Neural progenitor cell (in vitro differentiated cells): ENCODE measurements around the gene MAST2. TPM values are rescaled to one million over a fixed set of nuclear protein-coding genes. Genes with fewer than 3 reads are reported as not detected.
"Not testable (repeated sequence)": the region's sequence is repeated elsewhere in the genome, so short reads cannot be mapped to it uniquely, and the experiment has no call there.

Source experiments
- DNase-seq: peaks from one replicate; pipeline ENCODE4 v3.0.0-alpha.2; 2016; ENCODE audit warnings: low spot score
- H2AFZ ChIP-seq: fragments of 200-600 bp; sonication (generic); replicated peaks from 2 replicates; pipeline ENCODE4 v1.6.1; 2016; ENCODE audit warnings: antibody characterized with exemption
- H3F3A ChIP-seq: fragments of 200-600 bp; sonication (generic); 2 replicates; pipeline ENCODE4 v1.6.1; 2016; ENCODE audit warnings: antibody characterized with exemption, low read depth
- H3K27ac ChIP-seq: fragments of 200-600 bp; sonication (generic); 2 replicates; pipeline ENCODE4 v1.5.1; 2016; ENCODE audit warnings: mild to moderate bottlenecking
- H3K27me3 ChIP-seq: fragments of 200-600 bp; sonication (generic); 2 replicates; pipeline ENCODE4 v1.6.1; 2016; ENCODE audit warnings: mild to moderate bottlenecking, moderate library complexity
- H3K36me3 ChIP-seq: fragments of 200-600 bp; sonication (generic); 2 replicates; pipeline ENCODE4 v1.5.1; 2016
- H3K4me1 ChIP-seq: fragments of 200-600 bp; sonication (generic); 2 replicates; pipeline ENCODE4 v1.6.1; 2016; ENCODE audit warnings: mixed run types
- H3K4me2 ChIP-seq: fragments of 200-600 bp; sonication (generic); 2 replicates; pipeline ENCODE4 v1.6.1; 2016
- H3K4me3 ChIP-seq: fragments of 200-600 bp; sonication (generic); 2 replicates; pipeline ENCODE4 v1.5.1; 2016
- H3K79me2 ChIP-seq: fragments of 200-600 bp; sonication (generic); 2 replicates; pipeline ENCODE4 v1.6.1; 2016; ENCODE audit warnings: low read depth
- H3K9ac ChIP-seq: fragments of 200-600 bp; sonication (generic); 2 replicates; pipeline ENCODE4 v1.6.1; 2016
- H3K9me3 ChIP-seq: fragments of 200-600 bp; sonication (generic); 2 replicates; pipeline ENCODE4 v1.5.1; 2016; ENCODE audit warnings: low read depth
- H4K20me1 ChIP-seq: fragments of 200-600 bp; sonication (generic); 2 replicates; pipeline ENCODE4 v1.6.1; 2016; ENCODE audit warnings: low read depth
- H3K27ac Mint-ChIP-seq: 3 replicates; pipeline ENCODE4 v1.8.0; 2021; ENCODE audit warnings: mixed read lengths
- H3K27me3 Mint-ChIP-seq: 2 replicates; pipeline ENCODE4 v1.8.0; 2022; ENCODE audit warnings: low read depth, mild to moderate bottlenecking, inconsistent platforms, moderate library complexity, mixed read lengths; ENCODE audit not compliant: insufficient read depth
- H3K36me3 Mint-ChIP-seq: 3 replicates; pipeline ENCODE4 v1.8.0; 2021; ENCODE audit warnings: mixed read lengths
- H3K4me1 Mint-ChIP-seq: 3 replicates; pipeline ENCODE4 v1.8.0; 2021; ENCODE audit warnings: mixed read lengths
- H3K4me3 Mint-ChIP-seq: 3 replicates; pipeline ENCODE4 v1.8.0; 2021; ENCODE audit warnings: mild to moderate bottlenecking, moderate library complexity, mixed read lengths
- H3K9me3 Mint-ChIP-seq: 3 replicates; pipeline ENCODE4 v1.8.0; 2020; ENCODE audit warnings: mixed read lengths
- EZH2 ChIP-seq: fragments of 200-600 bp; sonication (generic); IDR thresholded peaks from 2 replicates; pipeline ENCODE4 v1.6.1; 2017; ENCODE audit warnings: antibody characterized with exemption, mild to moderate bottlenecking, moderate library complexity
- EZH2phosphoT487 ChIP-seq: fragments of 200-600 bp; sonication (generic); IDR thresholded peaks from 2 replicates; pipeline ENCODE4 v1.6.1; 2017; ENCODE audit warnings: antibody characterized with exemption
- total RNA-seq: library from RNA; depleted of rRNA; stranded (reverse); fragments of >200 nt; gene quantifications from 2 replicates; pipeline ENCODE4 v1.2.3, GENCODE V29; 2015; ENCODE audit warnings: low replicate concordance
- TF ChIP-seq, protein P1 (sequence below): fragments of 200-600 bp; sonication (generic); IDR thresholded peaks from 2 replicates; pipeline ENCODE4 v1.5.1; 2017; ENCODE audit warnings: antibody characterized with exemption, mild to moderate bottlenecking

Gene MAST2
- total RNA-seq, 1 donor from 2014 or later, result 5.5 TPM

DNA sequence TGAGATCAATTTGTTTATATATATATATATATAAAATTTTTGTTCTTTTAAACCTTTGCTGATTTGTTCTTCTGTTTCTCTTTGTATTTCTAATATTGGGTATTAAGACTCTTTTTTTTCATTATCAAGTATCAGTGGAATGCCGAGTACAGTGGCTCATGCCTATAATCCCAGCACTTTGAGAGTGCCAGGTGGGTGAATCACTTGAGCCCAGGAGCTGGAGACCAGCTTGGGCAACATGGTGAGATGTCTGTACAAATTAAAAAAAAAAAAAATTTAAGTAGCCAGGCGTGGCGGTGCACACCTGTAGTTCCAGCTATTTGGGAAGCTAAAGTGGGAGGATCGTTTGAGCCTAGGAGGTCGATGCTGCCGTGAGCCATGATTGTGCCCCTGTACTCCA, 67.1 kb downstream of the MAST2 start:
- Histone ChIP-seq H4K20me1 (no peaks in the 10 kb centered on the region), H3K79me2 (no peaks in the 10 kb centered on the region), H3K4me3 (no peak overlapping the region), H3F3A (no peaks in the 10 kb centered on the region), H2AFZ (no peak overlapping the region), H3K9me3 (no peaks in the 10 kb centered on the region), H3K36me3 (no peaks in the 10 kb centered on the region), H3K27ac (no peak overlapping the region), H3K27me3 (no peaks in the 10 kb centered on the region), H3K4me2 (no peak overlapping the region), H3K4me1 (peaks cover 9% of the 10 kb centered on the region), H3K9ac (no peak overlapping the region)
- no peak overlapping the region for H3K27ac Mint-ChIP-seq
- TF ChIP-seq, protein P1, sequence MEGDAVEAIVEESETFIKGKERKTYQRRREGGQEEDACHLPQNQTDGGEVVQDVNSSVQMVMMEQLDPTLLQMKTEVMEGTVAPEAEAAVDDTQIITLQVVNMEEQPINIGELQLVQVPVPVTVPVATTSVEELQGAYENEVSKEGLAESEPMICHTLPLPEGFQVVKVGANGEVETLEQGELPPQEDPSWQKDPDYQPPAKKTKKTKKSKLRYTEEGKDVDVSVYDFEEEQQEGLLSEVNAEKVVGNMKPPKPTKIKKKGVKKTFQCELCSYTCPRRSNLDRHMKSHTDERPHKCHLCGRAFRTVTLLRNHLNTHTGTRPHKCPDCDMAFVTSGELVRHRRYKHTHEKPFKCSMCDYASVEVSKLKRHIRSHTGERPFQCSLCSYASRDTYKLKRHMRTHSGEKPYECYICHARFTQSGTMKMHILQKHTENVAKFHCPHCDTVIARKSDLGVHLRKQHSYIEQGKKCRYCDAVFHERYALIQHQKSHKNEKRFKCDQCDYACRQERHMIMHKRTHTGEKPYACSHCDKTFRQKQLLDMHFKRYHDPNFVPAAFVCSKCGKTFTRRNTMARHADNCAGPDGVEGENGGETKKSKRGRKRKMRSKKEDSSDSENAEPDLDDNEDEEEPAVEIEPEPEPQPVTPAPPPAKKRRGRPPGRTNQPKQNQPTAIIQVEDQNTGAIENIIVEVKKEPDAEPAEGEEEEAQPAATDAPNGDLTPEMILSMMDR, result no peak
- TF ChIP-seq EZH2 (no peak), EZH2phosphoT487 (no peak)
- H3K4me1 Mint-ChIP-seq, result no peaks in the 10 kb centered on the region
- no peaks in the 10 kb centered on the region for H3K27me3 Mint-ChIP-seq
- H3K9me3 Mint-ChIP-seq, result no peaks in the 10 kb centered on the region
- peaks cover 3% of the 10 kb centered on the region for H3K36me3 Mint-ChIP-seq
- no peak overlapping the region for H3K4me3 Mint-ChIP-seq
- no peak for DNase-seq

DNA sequence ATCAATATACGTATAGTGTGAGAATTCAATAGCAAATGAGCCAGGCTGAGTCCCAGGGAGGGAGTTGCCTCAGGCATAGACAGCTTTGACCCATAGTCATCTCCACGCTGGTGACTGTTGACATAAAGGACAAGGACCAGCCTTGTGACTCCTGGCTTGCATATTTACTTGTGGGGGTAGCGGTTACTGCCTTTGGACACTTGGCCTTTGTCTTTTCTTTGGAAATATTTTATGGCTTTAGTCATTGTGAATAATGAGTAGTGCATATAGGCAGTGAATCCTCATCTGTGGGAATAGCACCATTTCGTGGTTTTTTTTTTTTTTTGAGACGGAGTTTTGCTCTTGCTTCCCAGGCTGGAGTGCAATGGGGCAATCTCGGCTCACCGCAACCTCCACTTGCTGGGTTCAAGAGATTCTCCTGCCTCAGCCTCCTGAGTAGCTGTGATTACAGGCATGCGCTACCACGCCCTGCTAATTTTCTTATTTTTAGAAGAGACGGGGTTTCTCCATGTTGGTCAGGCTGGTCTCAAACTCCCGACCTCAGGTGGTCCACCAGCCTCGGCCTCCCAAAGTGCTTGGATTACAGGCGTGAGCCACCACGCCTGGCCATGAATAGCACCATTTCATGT, 68.9 kb downstream of the MAST2 start:
- H3K9ac ChIP-seq, H3K4me3 ChIP-seq, H2AFZ ChIP-seq, H4K20me1 ChIP-seq, H3K27ac Mint-ChIP-seq, H3K4me2 ChIP-seq, H3K36me3 ChIP-seq, H3K4me1 Mint-ChIP-seq, DNase-seq, H3K4me1 ChIP-seq, H3K79me2 ChIP-seq, H3K27me3 ChIP-seq, H3K9me3 ChIP-seq, H3K27ac ChIP-seq, H3F3A ChIP-seq, H3K27me3 Mint-ChIP-seq, H3K4me3 Mint-ChIP-seq, H3K36me3 Mint-ChIP-seq, H3K9me3 Mint-ChIP-seq: not testable (repeated sequence)

DNA sequence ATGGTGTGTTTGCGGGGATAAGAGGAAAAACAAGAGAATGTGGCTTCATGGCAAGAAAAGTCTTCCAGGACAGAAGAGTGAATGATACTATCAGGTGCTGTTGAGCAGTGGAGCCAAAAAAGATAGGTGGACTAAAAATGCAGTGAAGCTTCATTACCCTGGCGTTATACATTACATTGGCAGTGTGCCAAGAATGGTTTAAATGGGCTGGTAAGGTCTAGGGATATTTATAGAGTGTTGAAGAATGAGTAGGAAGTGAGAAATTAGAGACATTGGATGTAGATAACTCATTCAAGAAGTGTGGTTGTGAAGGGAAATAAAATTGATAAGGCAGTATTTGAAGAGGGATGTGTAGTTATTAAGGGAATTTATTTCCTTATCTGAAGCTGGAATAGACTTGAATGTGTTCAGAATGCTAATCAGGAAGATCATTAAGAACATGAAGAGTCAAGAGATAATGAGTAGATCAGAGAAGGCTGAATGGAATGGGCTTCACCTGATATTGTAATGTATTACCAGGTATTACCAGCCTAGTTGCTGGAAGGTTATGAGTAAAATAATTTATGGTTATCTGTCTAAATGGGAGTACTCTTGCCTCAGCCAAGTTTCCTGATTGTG, 72.7 kb downstream of the MAST2 start:
- Mint-ChIP-seq H3K4me1 (no peaks in the 10 kb centered on the region), H3K36me3 (peaks cover 1% of the 10 kb centered on the region), H3K9me3 (no peaks in the 10 kb centered on the region), H3K4me3 (no peak overlapping the region), H3K27me3 (no peaks in the 10 kb centered on the region), H3K27ac (no peak overlapping the region)
- Histone ChIP-seq H3K4me1 (peaks cover 4% of the 10 kb centered on the region), H3K27ac (no peak overlapping the region), H3K4me2 (no peak overlapping the region), H4K20me1 (no peaks in the 10 kb centered on the region), H3K36me3 (no peaks in the 10 kb centered on the region), H3K27me3 (no peaks in the 10 kb centered on the region), H2AFZ (no peak overlapping the region), H3K4me3 (no peak overlapping the region), H3K9me3 (no peaks in the 10 kb centered on the region), H3K79me2 (no peaks in the 10 kb centered on the region), H3F3A (peaks cover 3% of the 10 kb centered on the region), H3K9ac (no peak overlapping the region)
- DNase-seq, result no peak
- no peak for TF ChIP-seq EZH2
- no peak for TF ChIP-seq EZH2phosphoT487
- TF ChIP-seq, protein P1, result no peak

DNA sequence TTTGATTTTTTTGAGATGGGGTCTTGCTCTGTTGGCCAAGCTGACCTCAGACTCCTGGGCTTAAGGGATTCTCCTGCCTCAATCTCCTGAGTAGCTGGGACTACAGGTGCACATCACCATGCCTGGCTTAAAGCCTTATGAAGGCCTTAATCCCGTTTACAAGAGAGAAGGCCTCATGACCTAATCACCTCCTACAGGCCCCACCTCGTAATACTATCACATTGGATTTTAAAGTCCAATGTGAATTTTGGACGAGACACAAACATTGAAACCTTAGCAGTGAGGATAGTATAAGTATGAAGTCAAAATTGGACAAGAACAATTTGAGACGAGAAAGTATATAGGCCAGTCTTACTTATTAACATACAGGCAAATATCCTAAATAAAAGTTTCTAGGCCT, 73.9 kb downstream of the MAST2 start:
- H3F3A ChIP-seq, result peaks cover 4% of the 10 kb centered on the region
- Mint-ChIP-seq H3K9me3 (no peaks in the 10 kb centered on the region), H3K4me3 (no peak overlapping the region), H3K27ac (no peak overlapping the region), H3K36me3 (peaks cover 1% of the 10 kb centered on the region), H3K27me3 (no peaks in the 10 kb centered on the region), H3K4me1 (no peaks in the 10 kb centered on the region)
- H3K4me1 ChIP-seq, result no peaks in the 10 kb centered on the region
- H2AFZ ChIP-seq, result no peak overlapping the region
- H3K4me3 ChIP-seq, result no peak overlapping the region
- no peaks in the 10 kb centered on the region for H3K9me3 ChIP-seq
- no peak overlapping the region for H3K9ac ChIP-seq
- TF ChIP-seq EZH2phosphoT487, result no peak
- no peak for TF ChIP-seq EZH2
- TF ChIP-seq, protein P1, result no peak
- H3K27ac ChIP-seq, result no peak overlapping the region
- no peaks in the 10 kb centered on the region for H3K27me3 ChIP-seq
- no peaks in the 10 kb centered on the region for H3K79me2 ChIP-seq
- H4K20me1 ChIP-seq, result no peaks in the 10 kb centered on the region
- DNase-seq, result no peak
- H3K36me3 ChIP-seq, result no peaks in the 10 kb centered on the region
- H3K4me2 ChIP-seq, result no peak overlapping the region
